ENCODE measurements around the gene MDM1.
A peak's percentile ranks its signal among the peaks of the same experiment; 100 is the strongest.

MDM1 gene

GRCh38 chr12:68319988-68320623, 12.1 kb downstream of the MDM1 start:
- DNase-seq = no peak

- DNase-seq = peak; percentile 21 to 67
Observed at GRCh38 chr12:68317047-68317667, 15.0 kb downstream of the MDM1 start.

- DNase-seq = no peak
Observed at GRCh38 chr12:68310370-68310769, 21.8 kb downstream of the MDM1 start.

- no peak for DNase-seq
Observed at GRCh38 chr12:68306564-68306963, 25.6 kb downstream of the MDM1 start.

GRCh38 chr12:68305278-68305677, 26.9 kb downstream of the MDM1 start:
- no peak for DNase-seq

- no peak for DNase-seq
Observed at GRCh38 chr12:68304626-68305025, 27.5 kb downstream of the MDM1 start.

GRCh38 chr12:68303850-68304249, 28.3 kb downstream of the MDM1 start:
- DNase-seq = no peak

- no peak for DNase-seq
Observed at GRCh38 chr12:68297929-68298328, 34.2 kb downstream of the MDM1 start.

GRCh38 chr12:68294251-68294650, 37.9 kb downstream of the MDM1 start:
- DNase-seq = no peak

- DNase-seq = no peak
Observed at GRCh38 chr12:68293347-68293746, 38.8 kb downstream of the MDM1 start.

- DNase-seq = no peak
Observed at GRCh38 chr12:68292151-68292943, 39.8 kb downstream of the MDM1 start.

- DNase-seq = no peak
Observed at GRCh38 chr12:68291396-68292036, 40.6 kb downstream of the MDM1 start.

- peak in 1 of 2 donors; percentile 66 for DNase-seq
Observed at GRCh38 chr12:68290126-68290525, 42.0 kb downstream of the MDM1 start.

- DNase-seq = no peak
Observed at GRCh38 chr12:68287106-68287505, 45.1 kb downstream of the MDM1 start.

- no peak for DNase-seq
Observed at GRCh38 chr12:68286396-68286795, 45.8 kb downstream of the MDM1 start.

GRCh38 chr12:68285541-68285940, 46.6 kb downstream of the MDM1 start:
- no peak for DNase-seq

GRCh38 chr12:68281322-68282077, 50.7 kb downstream of the MDM1 start:
- DNase-seq = no peak

- DNase-seq = no peak
Observed at GRCh38 chr12:68280240-68280639, 51.9 kb downstream of the MDM1 start.

- DNase-seq = no peak
Observed at GRCh38 chr12:68279227-68280054, 52.7 kb downstream of the MDM1 start.

GRCh38 chr12:68276402-68276930, 55.7 kb downstream of the MDM1 start:
- DNase-seq = no peak

GRCh38 chr12:68272732-68273131, 59.4 kb downstream of the MDM1 start:
- no peak for DNase-seq

- DNase-seq = no peak
Observed at GRCh38 chr12:68271346-68271745, 60.8 kb downstream of the MDM1 start.
